ENCODE data around the gene PMVK. TPM values are rescaled to one million over a fixed set of nuclear protein-coding genes. Genes with fewer than 3 reads are reported as not detected.

Gene PMVK
- total RNA-seq, 1 experiment from 2014 or later, result 42.2 TPM

- Histone ChIP-seq H3K36me3 (ENCODE audit: control insufficient read depth, insufficient read depth, low read length) (peaks cover 16% of the 10 kb centered on the region), H3K9me3 (ENCODE audit: control insufficient read depth, insufficient read depth, low read depth, low read length) (no peaks in the 10 kb centered on the region), H3K4me1 (ENCODE audit: control insufficient read depth, insufficient read depth, low read length) (peaks cover 54% of the 10 kb centered on the region), H3K4me3 (ENCODE audit: low read depth in 2 of 2, low read length in 2 of 2) (peak overlapping the region in 1 of 2 experiments; percentile 77; a peak in 2 of 4 replicates), H3K27me3 (ENCODE audit: control insufficient read depth, insufficient read depth, low read length) (no peaks in the 10 kb centered on the region), H3K27ac (ENCODE audit: low read length) (peak overlapping the region; percentile 98)
- ChIA-PET POLR2A (no interaction called here), CTCF (no interaction called here)
- ATAC-seq (no peak), DNase-seq (ENCODE audit: low read depth, low spot score) (no peak)
- no peak for TF ChIP-seq REST (IDR thresholded peaks at IDR 0.05; ENCODE audit: insufficient read depth in 1 of 2, low read depth in 2 of 2, low read length in 1 of 2)
- TF ChIP-seq SIN3A (IDR thresholded peaks at IDR 0.05; ENCODE audit: borderline replicate concordance, insufficient read depth, low read depth, low read length), result no peak
- TF ChIP-seq POLR2AphosphoS5 (IDR thresholded peaks at IDR 0.05; ENCODE audit: low read depth, low read length), result no peak
- TF ChIP-seq CTCF (IDR thresholded peaks at IDR 0.05), result no peak
- no peak for TF ChIP-seq TCF7L2 (IDR thresholded peaks at IDR 0.05; ENCODE audit: low read depth, low read length)
- no TSS peak for BruUV-seq (replicated peaks)
- in situ Hi-C loops (cut with HindIII; ENCODE audit: low pct_unique_long_range_greater_than_20kb, low sequenced_read_pairs) (no loop called here), intact Hi-C loops (cut with micrococcal nuclease; ENCODE audit: unreplicated experiment) (no loop called here)
Observed at GRCh38 chr1:154967331-154967950, 30.9 kb upstream of the PMVK start.

- POLR2A ChIA-PET, result interaction anchor here (0.6 kb wide), 2 partner anchors 95 to 113 kb away, joined by 5 to 12 read pairs; partner anchors contain the start of gene EFNA3
- in situ Hi-C loops (cut with HindIII; ENCODE audit: low pct_unique_long_range_greater_than_20kb, low sequenced_read_pairs) (no loop called here), intact Hi-C loops (cut with micrococcal nuclease; ENCODE audit: unreplicated experiment) (no loop called here)
- ATAC-seq (no peak), DNase-seq (ENCODE audit: low read depth, low spot score) (no peak)
- no peaks in the 10 kb centered on the region for H3K27me3 ChIP-seq (ENCODE audit: control insufficient read depth, insufficient read depth, low read length)
- CTCF ChIA-PET, result no interaction called here
- TF ChIP-seq TCF7L2 (IDR thresholded peaks at IDR 0.05; ENCODE audit: low read depth, low read length), result no peak
- TF ChIP-seq SIN3A (IDR thresholded peaks at IDR 0.05; ENCODE audit: borderline replicate concordance, insufficient read depth, low read depth, low read length), result no peak
- TF ChIP-seq REST (IDR thresholded peaks at IDR 0.05; ENCODE audit: insufficient read depth in 1 of 2, low read depth in 2 of 2, low read length in 1 of 2), result no peak
- no peak for TF ChIP-seq CTCF (IDR thresholded peaks at IDR 0.05)
- TF ChIP-seq POLR2AphosphoS5 (IDR thresholded peaks at IDR 0.05; ENCODE audit: low read depth, low read length), result no peak
- no peaks in the 10 kb centered on the region for H3K9me3 ChIP-seq (ENCODE audit: control insufficient read depth, insufficient read depth, low read depth, low read length)
- no TSS peak for BruUV-seq (replicated peaks)
- no peak overlapping the region for H3K4me3 ChIP-seq (ENCODE audit: low read depth in 2 of 2, low read length in 2 of 2)
- H3K27ac ChIP-seq (ENCODE audit: low read length), result no peak overlapping the region
- H3K36me3 ChIP-seq (ENCODE audit: control insufficient read depth, insufficient read depth, low read length), result peaks cover 17% of the 10 kb centered on the region
- H3K4me1 ChIP-seq (ENCODE audit: control insufficient read depth, insufficient read depth, low read length), result peaks cover 42% of the 10 kb centered on the region
Observed at GRCh38 chr1:154966111-154966510, 29.6 kb upstream of the PMVK start.
